Measurements from ENCODE around the gene GDF2.

The GDF2 gene

DNA sequence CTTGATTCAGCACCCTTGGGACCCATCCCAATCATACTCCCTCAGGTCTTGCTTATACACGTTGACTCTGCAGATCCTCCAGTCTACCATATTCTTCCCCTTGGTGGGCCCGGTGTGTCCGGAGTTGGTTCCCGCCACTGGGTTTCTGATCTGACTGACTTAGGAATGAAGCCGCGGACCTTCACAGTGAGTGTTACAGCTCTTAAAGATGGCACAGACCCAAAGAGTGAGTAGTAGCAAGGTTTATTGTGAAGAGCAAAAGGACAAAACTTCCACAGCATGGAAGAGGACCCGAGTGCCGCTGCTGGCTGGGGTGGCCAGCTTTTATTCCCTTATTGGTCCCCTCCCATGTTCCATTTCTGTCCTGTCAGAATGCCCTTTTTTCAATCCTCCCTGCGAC, 28.2 kb upstream of the GDF2 start:
- no peak for DNase-seq

- DNase-seq: no peak
Observed at GRCh38 chr10:47294501-47294900, 27.8 kb upstream of the GDF2 start.

- no peak for DNase-seq
Observed at GRCh38 chr10:47295411-47295810, 26.8 kb upstream of the GDF2 start.

DNA sequence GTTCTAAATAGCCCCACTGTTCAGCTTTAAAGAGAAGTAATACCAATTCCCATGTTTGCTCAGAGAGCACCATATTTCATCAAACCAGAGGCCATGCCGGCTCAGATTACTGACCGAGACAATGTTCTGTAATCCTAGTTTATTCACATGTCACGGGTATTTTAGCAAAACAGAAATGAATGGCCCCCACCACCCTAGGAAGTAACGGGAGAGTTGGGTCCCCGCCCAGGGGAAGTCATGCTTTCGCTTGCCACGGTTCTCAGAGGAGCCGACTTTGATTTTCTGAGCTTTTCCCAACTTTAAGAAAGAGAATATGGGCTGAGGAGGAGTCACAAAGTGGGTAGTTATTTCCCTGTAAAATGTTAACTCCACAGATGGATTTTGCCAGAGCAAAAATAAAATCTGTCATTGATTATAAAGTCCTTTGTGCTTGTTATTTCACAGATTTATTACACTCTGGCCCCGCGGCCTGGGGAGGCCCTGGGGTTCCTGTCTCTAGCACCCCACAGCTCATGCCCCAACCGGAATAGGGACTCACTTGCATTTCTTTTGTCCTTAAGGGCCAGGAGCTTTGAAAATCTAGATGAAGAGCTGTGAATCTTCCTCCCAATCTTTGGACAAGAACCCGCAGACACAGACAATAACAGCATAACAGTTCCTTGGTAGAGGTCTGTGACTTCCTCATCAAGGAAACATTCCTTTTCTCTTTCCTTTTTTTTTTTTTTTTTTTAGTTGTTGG, 25.9 kb upstream of the GDF2 start:
- no peak for DNase-seq

DNA sequence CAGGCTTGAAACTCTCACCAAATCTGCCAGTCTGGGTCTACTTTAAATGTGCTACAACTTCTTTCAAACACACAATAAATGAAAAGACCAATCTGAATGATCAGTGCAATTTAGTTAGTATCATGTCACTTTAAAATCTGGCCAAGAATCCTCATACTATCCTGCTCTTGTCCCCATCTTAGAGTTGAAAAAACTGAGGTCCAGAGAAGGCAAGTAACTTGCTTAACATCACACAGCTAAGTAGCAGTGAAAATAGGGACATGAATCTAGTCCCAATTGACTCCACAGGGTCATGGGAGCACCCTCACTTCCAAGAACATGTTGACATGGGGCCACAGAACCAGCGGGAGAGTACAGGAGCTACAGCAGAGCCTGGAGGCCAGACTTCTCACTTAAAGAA, 25.3 kb upstream of the GDF2 start:
- no peak for DNase-seq

GRCh38 chr10:47297866-47298540, 24.3 kb upstream of the GDF2 start:
- no peak for DNase-seq

DNA sequence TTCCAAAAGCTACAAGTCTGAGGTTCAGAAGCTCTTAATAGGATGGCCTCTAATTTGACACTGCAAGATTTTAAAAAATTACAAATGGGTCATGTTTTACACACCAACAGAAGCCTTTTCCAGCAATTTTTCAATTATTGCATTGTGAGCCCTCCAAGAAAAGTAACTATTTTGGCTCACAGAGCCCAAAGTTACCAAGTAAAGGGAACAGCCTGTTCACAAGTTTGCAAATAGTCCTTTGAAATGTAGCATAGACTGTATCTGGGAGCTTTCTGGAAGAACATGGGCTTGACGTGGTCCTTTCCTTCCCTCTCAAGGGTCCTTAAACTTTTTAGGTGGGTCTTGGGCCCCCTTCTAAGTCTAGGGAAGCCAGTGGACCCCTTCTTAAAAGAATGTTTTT, 23.5 kb upstream of the GDF2 start:
- no peak for DNase-seq

GRCh38 chr10:47299611-47300428, 22.4 kb upstream of the GDF2 start, which contains the start of gene GDF10:
GDF10 (plus strand) TSS chr10:47300197; CDS start chr10:47300652, 455 bp downstream.
- DNase-seq: no peak

DNA sequence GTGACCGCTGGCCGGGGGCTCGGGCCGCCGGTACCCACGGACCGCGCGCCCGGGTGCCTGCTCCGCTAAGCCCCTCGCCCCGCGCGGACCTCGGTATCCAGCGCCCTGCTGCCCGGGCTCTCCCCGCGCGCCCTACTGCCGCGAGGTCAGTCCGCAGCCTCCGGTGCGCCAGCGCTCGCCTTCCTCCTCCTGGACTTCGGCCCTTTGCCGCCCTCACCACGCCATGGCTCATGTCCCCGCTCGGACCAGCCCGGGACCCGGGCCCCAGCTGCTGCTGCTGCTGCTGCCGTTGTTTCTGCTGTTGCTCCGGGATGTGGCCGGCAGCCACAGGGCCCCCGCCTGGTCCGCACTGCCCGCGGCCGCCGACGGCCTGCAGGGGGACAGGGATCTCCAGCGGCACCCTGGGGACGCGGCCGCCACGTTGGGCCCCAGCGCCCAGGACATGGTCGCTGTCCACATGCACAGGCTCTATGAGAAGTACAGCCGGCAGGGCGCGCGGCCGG, 21.8 kb upstream of the GDF2 start:
- DNase-seq: no peak

DNA sequence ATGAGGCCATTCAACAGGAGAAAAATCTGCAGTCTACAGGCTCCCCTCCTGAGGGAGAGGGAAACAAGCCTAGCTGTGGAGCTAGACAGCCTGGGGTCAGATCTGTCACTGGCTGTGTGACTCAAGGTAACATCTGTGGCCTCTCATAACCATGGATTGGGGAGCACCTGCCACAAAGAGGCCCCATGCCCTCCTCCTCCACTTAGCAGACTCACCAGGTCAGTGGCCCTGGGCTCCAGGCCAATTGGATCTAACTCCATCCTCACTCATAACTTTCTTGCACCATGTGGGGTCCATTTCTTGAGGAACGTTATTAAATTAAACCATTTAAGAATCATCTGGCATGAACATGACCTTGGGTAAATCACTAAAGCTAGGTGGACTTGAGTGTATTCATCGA, 20.4 kb upstream of the GDF2 start:
- DNase-seq: no peak

DNA sequence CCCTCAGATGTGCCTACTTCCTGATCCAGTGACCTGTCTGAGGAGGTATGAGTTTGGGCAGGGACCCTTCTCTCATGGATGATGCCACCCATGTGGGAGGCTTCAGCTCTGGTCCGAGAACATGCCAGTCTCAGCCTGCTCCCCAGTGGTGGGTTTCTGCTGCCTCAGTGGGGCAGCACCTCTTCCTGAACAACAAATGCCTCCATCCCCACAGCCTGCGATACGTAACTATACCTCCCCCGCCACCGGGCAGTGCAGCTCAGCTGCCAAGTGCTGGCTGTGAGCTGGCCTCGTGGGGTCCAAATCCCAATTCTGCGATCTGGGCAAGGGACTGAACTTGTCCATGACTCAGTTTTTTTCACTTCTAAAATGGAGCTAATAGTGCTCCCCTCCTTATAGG, 19.1 kb upstream of the GDF2 start:
- no peak for DNase-seq

GRCh38 chr10:47303866-47304265, 18.4 kb upstream of the GDF2 start:
- no peak for DNase-seq

DNA sequence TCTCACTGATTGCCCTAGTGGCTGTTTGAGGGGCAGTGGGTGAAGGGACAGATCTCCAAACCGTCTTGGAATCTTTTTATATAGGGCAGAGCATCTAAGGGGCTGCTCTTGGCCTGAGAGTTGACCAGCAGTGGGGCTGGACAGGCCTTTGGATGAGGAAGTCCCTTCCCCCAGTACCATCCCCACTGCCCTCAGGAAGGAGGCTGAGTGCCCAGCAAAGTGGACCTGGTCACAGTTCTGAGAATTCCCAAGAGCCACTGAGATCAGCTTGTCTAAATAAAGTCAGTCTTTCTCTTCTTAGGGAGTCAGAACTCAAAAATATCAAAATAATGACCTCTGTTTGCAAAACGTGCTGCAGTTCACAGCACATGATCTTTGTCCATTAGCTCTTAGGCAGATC, 16.7 kb upstream of the GDF2 start:
- no peak for DNase-seq

DNA sequence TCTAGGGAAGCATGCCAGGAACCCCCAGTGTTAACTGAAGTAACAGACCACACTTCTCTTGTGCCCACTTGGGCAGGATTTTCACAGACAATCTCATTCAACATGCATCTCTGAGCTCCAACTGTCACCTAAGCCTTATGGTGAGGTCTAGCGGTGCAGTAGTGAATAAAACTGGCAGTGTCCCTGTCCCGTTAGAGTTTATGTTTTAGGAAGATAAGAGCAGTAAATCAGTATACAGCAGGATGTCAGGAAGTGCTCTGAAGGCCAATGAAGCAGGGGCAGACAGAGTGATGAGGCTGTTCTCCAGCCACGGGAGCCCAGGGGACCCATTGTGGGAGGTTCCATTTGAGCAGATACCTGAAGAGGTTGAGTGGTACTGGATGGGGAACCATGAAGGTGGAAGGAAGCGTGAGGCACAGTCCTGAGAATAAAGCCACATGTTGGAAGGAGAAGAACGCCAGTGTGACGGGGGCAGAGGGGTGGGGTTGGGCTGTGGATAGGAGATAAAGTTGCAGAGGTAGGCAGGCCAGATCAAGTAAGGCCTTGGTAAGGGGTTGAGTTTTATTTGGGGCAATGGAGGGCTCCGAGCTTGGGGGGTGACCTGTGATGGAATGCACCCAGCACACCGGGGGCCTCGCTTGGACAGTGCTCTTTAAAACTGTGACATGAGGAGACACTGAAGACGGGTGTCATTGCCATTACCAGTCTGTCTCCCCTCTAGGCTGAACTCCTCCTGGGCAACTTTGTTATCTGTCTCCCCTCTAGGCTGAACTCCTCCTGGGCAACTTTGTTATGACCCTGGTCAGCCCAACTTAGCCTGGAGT, 15.7 kb upstream of the GDF2 start:
- DNase-seq: no peak

DNA sequence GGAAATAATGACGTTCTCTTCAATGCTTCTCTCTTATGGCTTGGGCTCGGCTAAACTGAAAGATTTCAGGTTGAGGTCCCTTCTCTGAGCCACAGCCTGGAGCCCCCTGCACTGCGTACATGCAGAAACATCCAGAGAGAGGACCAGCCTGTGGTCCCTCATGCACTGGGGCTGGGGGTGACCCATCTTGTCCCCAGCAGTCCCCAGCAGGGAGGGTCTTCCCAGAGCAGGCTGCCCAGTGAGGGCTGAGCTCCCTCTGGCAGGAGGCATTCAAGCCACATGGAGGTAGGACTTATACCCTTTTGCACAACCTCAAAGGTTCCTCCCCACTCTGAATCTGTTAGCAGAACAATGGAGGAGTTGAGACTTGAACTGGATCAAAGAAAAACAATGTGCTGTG, 14.9 kb upstream of the GDF2 start:
- DNase-seq: no peak

- DNase-seq: no peak
Observed at GRCh38 chr10:47308775-47309174, 13.5 kb upstream of the GDF2 start.

- DNase-seq: no peak
Observed at GRCh38 chr10:47309408-47310089, 12.7 kb upstream of the GDF2 start.

DNA sequence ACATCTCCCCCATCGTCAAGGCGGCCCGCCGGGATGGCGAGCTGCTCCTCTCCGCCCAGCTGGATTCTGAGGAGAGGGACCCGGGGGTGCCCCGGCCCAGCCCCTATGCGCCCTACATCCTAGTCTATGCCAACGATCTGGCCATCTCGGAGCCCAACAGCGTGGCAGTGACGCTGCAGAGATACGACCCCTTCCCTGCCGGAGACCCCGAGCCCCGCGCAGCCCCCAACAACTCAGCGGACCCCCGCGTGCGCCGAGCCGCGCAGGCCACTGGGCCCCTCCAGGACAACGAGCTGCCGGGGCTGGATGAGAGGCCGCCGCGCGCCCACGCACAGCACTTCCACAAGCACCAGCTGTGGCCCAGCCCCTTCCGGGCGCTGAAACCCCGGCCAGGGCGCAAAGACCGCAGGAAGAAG, 12.2 kb upstream of the GDF2 start:
- no peak for DNase-seq

- peak; percentile 44 for DNase-seq
Observed at GRCh38 chr10:47311193-47311931, 10.9 kb upstream of the GDF2 start.

DNA sequence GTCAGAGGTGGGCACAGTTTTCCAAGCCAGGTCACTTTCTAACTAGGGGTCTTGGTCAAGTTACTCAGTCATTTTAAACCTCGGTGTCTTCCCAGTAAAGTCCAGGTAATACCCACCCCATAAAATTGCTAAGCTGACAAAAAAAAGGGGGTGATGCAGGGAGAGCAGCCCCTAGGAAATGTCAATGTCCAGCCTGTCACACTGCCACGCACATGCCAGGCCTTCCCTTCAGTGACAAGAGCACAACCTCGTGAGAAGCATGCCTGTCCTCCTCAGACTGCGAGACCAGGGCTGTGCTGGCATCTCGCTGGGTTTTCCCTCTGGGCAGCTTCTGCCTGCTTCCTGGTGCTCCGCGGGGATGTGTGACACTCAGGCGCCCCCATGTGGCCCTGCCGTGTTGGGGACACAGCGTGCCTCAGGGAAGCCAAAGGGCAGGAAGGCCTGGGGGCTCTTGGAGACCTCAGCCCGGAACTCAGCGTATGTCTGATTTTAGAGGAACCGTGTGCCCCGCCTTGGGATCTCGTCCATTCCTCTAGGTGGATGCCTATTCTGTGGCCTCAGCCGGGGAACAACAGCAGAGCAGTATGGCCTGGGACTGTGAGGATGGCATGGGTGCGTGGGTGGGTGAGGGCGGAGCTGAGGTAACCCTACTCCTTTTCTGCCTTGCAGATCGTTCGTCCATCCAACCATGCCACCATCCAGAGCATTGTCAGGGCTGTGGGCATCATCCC, 10.2 kb upstream of the GDF2 start:
- peak; percentile 53 for DNase-seq

- no peak for DNase-seq
Observed at GRCh38 chr10:47312663-47312995, 9.6 kb upstream of the GDF2 start.
